Measurements from ENCODE around the gene JSRP1.

The JSRP1 gene

GRCh38 chr19:2266183-2266993 lies 10.2 kb upstream of the JSRP1 start:
- DNase-seq (ENCODE audit: low read depth): no peak

DNA sequence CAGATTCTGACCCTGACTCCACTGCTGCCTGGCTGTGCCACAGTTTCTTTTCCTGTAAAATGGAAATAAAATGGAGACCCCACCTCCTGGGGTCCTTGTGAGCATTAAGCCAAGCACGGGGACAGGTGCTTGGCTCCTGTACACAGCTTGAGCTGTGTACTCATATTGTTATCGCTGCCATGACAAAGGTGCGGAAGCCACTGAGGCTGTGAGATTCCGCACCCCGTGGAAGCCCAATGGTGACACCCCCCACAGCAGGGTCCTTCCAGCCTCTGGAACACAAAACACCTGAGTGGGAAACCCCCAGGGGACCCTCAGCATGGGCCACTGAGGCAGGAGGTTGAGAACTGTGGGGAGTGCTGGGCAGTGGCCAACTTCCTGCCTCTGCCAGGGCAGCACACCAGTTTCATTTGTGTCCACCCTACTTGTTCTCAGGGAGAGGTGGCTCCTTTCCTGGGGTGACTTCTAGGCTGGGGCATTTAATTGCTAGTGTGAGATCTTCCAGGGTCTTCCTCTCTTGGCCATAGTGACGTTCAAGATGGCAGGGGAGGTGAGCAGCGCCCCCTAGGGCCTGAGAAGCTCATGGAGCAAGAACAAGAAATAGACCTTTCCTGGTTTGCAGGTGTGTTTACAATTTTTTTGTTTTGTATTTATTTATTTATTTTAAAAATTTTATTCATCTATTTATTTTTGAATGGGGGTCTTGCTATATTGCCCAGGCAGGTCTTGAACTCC lies 5.4 kb upstream of the JSRP1 start:
- DNase-seq (ENCODE audit: low read depth): no peak

DNA sequence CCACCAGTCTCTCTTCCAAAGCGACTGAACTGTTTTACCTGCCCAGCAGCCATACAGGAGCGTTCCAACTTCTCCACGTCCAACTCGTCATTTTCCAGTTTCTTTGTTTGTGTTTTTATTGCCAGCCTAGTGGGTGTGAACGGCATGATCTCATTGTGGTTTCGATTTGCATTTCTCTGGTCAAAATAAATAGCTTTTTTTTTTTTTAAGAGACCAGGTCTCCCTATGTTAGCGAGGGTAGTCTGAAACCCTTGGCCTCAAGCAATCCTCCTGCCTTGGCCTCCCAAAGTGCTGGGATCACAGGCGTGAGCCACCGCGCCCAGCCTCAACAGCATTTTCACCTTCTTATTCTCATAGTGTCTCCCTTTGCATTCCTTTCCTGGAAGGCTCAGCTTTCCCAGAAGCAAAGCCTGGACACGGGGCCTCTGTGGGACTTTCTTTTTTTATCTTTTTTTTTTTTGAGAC lies 4.2 kb upstream of the JSRP1 start:
- DNase-seq (ENCODE audit: low read depth): no peak

GRCh38 chr19:2259336-2259735 lies 3.1 kb upstream of the JSRP1 start:
- no peak for DNase-seq (ENCODE audit: low read depth)

- no peak for DNase-seq (ENCODE audit: low read depth)
These were observed 938 bp downstream of the JSRP1 start for GRCh38 chr19:2255112-2255845.

DNA sequence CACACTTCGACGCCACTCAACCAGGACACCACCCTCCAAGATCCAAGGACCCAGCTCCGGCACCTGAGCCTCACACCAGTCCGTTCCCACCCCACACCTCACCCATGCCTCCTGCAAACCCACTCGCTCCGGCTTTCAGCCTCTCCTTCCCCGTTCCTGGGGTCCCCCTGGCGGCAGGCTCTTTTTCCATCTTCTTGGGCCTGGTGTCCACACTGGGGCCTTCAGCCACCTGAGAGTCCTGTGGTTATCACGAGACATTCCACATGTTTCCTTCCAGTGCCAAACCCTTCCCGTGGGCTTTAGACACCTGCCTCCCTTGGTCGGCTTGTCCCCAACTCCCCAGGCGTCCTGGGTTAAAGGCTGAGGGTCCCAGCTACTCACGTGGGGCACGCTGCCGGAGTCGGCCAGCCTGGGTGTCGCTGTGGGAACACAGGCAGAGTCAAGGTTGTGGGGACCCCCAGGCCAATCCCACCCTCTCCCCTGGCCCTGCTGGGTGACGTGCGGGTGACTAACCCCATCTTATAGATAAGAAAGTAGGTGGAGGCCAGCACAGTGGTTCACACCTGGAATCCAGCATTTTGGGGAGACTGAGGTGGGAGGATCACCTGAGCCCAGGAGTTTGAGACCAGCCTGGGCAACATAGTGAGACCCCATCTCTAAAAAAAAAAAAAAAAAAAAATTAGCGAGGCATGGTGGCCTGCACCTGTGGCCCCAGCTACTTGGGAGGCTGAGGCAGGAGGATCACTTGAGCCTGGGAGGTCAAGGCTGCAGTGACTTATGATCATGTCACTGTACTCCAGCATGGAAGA lies 1.9 kb downstream of the JSRP1 start:
- DNase-seq (ENCODE audit: low read depth): no peak

DNA sequence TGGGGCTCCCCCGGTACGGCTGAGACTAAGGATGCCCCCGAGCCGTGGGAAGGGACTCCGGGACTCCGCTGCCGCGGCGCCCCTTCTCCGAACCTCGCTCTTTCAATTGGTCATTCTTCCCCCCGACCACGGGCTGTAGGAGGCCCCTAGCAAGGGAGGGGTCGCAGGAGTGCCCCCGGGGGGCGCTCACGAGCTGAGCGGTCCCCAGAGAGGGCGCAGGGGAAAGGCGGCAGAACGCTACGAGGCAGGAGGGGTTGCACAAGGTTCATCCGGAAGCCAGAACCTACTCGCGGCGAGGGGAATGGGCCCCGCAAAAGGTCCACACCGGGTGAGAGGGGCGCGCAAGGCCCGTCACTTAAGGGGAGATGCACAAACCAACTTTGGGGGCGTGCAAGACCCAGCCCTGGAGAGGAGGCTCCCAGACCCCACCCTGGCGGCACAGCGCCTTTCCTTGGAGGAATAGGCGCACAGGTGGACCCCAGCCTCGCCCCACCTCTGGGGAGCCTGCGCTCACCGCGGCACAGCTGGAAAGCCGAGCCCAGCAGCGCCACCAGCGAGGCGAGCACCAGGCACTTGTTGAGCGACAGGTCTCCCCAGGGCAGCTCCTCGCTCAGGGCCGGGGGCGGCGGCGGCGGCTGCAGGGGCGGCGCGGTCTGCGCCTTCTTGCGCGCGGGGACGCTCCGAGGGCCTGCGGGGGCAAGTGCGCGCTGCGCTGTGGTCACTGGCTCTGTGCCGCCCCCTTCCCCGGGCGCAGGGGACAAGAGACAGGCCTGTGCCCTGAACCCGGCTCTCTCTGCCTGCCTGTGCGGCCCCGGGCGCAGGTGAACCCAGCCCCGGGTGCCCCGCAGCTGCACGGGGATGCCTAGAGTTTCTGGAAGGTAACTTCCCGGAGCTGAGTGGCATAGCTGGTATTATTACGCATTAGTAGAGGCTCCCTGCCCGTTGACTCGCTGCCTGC lies 2.8 kb downstream of the JSRP1 start:
- DNase-seq (ENCODE audit: low read depth): no peak

GRCh38 chr19:2252797-2253105 lies 3.5 kb downstream of the JSRP1 start:
- DNase-seq (ENCODE audit: low read depth): no peak

GRCh38 chr19:2252055-2252796 lies 4.0 kb downstream of the JSRP1 start:
- DNase-seq (ENCODE audit: low read depth): no peak

GRCh38 chr19:2251106-2252054 lies 4.8 kb downstream of the JSRP1 start:
- DNase-seq (ENCODE audit: low read depth): no peak

DNA sequence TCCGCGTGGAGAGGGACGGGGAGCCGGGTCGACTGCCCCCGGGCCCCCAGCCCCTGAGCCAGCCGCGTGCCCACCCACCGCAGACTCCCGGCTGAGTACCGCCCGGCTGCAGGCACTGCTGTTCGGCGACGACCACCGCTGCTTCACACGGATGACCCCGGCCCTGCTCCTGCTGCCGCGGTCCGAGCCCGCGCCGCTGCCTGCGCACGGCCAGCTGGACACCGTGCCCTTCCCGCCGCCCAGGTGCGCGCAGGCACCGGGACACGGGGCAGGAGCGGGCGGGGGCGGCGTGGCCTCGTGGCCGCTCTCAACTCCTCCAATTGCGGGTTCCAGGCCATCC lies 5.5 kb downstream of the JSRP1 start:
- no peak for DNase-seq (ENCODE audit: low read depth)

DNA sequence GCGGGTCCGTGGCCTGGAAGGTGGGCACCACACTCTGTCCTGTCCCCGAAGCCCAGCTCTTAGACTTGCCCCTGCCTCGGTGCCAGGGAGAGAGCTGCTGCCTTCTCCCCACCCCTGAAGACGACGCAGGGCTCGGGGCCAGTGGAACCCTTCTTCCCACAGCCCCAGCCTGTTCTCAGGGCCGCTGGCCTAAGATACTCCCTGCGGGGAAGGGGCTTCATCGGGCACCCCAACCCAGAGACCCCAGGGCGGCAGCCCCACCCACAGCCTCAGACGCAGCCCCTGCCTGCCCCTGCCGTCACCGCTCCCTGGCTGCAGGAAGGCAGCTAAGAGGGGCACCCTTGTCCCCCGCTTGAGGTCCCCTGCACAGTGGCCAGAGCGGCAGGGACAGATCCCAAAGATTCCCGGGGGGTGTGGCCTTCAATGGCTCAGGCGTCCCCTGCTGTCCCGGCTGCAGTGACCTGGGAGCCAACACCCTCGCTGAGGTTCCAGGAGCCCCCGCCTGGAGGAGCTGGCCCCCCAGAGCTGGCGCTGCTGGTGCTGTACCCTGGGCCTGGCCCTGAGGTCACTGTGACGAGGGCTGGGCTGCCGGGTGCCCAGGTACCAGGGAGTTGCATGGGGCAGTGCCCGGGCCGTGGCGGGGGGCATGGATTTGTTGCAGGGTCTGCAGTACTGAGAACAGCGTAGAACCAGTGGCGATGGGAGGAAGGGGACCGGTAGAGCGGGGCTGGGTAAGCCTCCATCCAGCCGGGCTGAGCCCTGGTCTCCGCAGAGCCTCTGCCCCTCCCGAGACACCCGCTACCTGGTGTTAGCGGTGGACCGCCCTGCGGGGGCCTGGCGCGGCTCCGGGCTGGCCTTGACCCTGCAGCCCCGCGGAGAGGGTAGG lies 6.1 kb downstream of the JSRP1 start:
- DNase-seq (ENCODE audit: low read depth): no peak

- no peak for DNase-seq (ENCODE audit: low read depth)
These were observed 7.0 kb downstream of the JSRP1 start, which contains the start of gene AMH for GRCh38 chr19:2249010-2249866. Gene AMH (plus strand): TSS chr19:2249323. CDS start chr19:2249333, 10 bp downstream.

DNA sequence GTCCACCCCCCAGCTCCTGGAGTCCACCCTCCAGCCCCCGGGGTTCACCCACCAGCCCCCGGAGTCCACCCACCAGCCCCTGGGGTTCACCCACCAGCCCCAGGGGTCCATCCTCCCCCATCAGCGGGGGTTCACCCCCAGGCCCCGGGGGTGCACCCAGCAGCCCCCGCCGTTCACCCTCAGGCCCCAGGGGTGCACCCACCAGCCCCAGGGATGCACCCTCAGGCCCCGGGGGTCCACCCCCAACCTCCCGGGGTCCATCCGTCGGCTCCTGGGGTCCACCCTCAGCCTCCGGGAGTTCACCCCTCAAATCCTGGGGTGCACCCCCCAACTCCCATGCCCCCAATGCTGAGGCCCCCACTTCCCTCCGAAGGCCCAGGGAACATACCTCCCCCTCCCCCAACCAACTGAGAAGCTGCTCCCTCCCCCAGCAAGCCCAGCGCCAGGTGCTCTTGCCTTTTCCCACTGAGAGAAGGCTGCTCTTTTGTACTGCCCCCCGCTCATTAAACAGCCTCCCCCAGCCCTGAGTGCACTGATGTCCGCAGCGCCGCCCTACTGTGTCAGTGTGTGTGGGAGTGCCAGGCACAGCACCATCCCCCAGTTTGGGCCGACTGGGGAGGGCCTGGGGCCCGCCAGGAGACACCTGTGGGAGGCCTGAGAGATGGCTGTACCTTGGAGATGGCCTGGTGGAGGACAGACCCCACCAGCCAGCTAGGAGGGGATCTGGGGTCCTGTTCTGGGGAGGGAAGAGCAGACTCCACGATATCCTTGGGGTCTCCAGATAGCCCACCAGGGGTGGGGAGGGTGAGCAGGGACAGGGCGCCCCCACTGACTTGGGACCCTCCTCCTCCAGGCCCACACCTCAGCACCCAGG lies 7.8 kb downstream of the JSRP1 start:
- DNase-seq (ENCODE audit: low read depth): no peak

DNA sequence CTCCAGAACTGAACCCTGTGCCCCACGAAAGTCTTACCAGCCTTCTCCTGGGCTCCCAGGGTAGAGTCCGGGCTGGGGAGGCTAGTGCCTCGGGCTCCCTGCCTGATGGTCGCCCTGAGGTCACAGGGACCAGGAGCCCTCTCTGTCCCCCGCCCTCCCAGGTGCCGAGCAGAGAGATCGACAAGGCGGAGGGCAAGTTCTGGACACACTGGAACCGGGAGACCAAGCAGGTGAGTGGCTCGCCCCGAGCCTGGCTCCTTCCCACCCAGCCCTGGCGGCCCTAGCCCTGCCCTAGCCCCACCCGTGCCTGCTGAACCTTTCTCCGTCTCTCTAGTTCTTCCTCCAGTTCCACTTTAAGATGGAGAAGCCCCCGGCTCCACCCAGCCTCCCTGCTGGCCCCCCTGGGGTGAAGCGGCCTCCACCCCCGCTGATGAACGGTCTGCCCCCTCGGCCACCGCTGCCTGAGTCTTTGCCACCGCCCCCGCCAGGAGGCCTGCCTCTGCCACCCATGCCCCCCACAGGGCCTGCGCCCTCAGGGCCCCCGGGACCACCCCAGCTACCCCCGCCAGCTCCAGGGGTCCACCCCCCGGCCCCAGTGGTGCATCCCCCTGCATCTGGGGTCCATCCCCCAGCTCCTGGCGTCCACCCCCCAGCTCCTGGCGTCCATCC lies 8.7 kb downstream of the JSRP1 start:
- DNase-seq (ENCODE audit: low read depth): no peak

All from T follicular helper cell (primary cell).